ENCODE data around the gene CIITA.
A peak's percentile ranks its signal among the peaks of the same experiment; 100 is the strongest.
"Not testable (repeated sequence)": the region's sequence is repeated elsewhere in the genome, so short reads cannot be mapped to it uniquely, and the experiment has no call there.

CIITA gene

GRCh38 chr16:10937068-10937859, 60.3 kb downstream of the CIITA start:
- DNase-seq (ENCODE audit: low spot score): no peak

- DNase-seq (ENCODE audit: low spot score): no peak
These were observed 61.3 kb downstream of the CIITA start for GRCh38 chr16:10938321-10938720.

- DNase-seq (ENCODE audit: low spot score): no peak
These were observed 62.0 kb downstream of the CIITA start for GRCh38 chr16:10938796-10939648.

- no peak for DNase-seq (ENCODE audit: low spot score)
These were observed 62.7 kb downstream of the CIITA start for GRCh38 chr16:10939649-10940234.

GRCh38 chr16:10940501-10941079, 63.6 kb downstream of the CIITA start:
- DNase-seq (ENCODE audit: low spot score): no peak

GRCh38 chr16:10941127-10941933, 64.3 kb downstream of the CIITA start:
- DNase-seq (ENCODE audit: low spot score): peak; percentile 33

- DNase-seq (ENCODE audit: low spot score): not testable (repeated sequence)
These were observed 64.9 kb downstream of the CIITA start for GRCh38 chr16:10941935-10942351.

GRCh38 chr16:10942352-10943063, 65.5 kb downstream of the CIITA start, which contains the start of gene DEXI:
DEXI (minus strand) TSS chr16:10942468; CDS start chr16:10942005, 463 bp downstream.
- DNase-seq (ENCODE audit: low spot score): peak; percentile 98

- DNase-seq (ENCODE audit: low spot score): no peak
These were observed 66.0 kb downstream of the CIITA start for GRCh38 chr16:10943064-10943353.

GRCh38 chr16:10944249-10945064, 67.5 kb downstream of the CIITA start, which contains the start of gene CLEC16A:
CLEC16A (plus strand) TSS chr16:10944564; CDS start chr16:10944718, 154 bp downstream.
- peak; percentile 92 for DNase-seq (ENCODE audit: low spot score)

GRCh38 chr16:10945065-10945787, 68.2 kb downstream of the CIITA start:
- no peak for DNase-seq (ENCODE audit: low spot score)

GRCh38 chr16:10946308-10946707, 69.3 kb downstream of the CIITA start:
- DNase-seq (ENCODE audit: low spot score): no peak

GRCh38 chr16:10947211-10947787, 70.3 kb downstream of the CIITA start:
- DNase-seq (ENCODE audit: low spot score): no peak

- DNase-seq (ENCODE audit: low spot score): no peak
These were observed 72.5 kb downstream of the CIITA start for GRCh38 chr16:10949424-10949970.

- no peak for DNase-seq (ENCODE audit: low spot score)
These were observed 73.4 kb downstream of the CIITA start for GRCh38 chr16:10950393-10950792.

- DNase-seq (ENCODE audit: low spot score): no peak
These were observed 74.0 kb downstream of the CIITA start for GRCh38 chr16:10951026-10951425.

- no peak for DNase-seq (ENCODE audit: low spot score)
These were observed 77.9 kb downstream of the CIITA start for GRCh38 chr16:10954903-10955302.

GRCh38 chr16:10957771-10958482, 80.9 kb downstream of the CIITA start:
- no peak for DNase-seq (ENCODE audit: low spot score)

Data from HuH-7.5 (cell line).